HEK293 (cell line): ENCODE results near the gene TMEM238L.

ENCODE experiments used
- CTCF ChIA-PET: fragments of 350-600 bp; formaldehyde crosslinking; extraction: SDS; loops from one replicate; lab custom pipeline; 2021; ENCODE audit warnings: antibody characterized with exemption; lab: Yijun Ruan, JAX
- POLR2A ChIA-PET: fragments of 300-600 bp; formaldehyde crosslinking; extraction: SDS; loops from one replicate; lab custom pipeline; 2020; ENCODE audit warnings: antibody characterized with exemption, inconsistent platforms; lab: Yijun Ruan, JAX
- H3K27ac ChIP-seq: fragments of 200-500 bp; sonication (Bioruptor generic); 2 replicates; pipeline ENCODE4 v1.5.1; 2014; ENCODE audit warnings: low read depth, low read length, control low read depth, inconsistent platforms; ENCODE audit errors: extremely low read depth
- H3K36me3 ChIP-seq, 2 experiments: fragments of 200-500 bp in 1 of 2; sonication (Bioruptor generic) in 1 of 2; 1 replicate in 1 of 2; 2 replicates in 1 of 2; pipeline ENCODE4 v1.5.1; 2014 to 2017; ENCODE audit warnings: inconsistent platforms in 2 of 2, low read length in 2 of 2; ENCODE audit not compliant: control insufficient read depth in 2 of 2, insufficient read depth in 1 of 2
- H3K4me1 ChIP-seq: fragments of 200-500 bp; sonication (Bioruptor generic); 2 replicates; pipeline ENCODE4 v1.5.1; 2014; ENCODE audit warnings: mild to moderate bottlenecking, low read length, inconsistent platforms; ENCODE audit not compliant: control insufficient read depth, insufficient read depth
- H3K4me3 ChIP-seq: 2 replicates; pipeline ENCODE4 v1.5.1; 2011; ENCODE audit warnings: low read depth, mild to moderate bottlenecking, control low read depth, low read length, moderate library complexity
- H3K9me3 ChIP-seq: fragments of 200-500 bp; sonication (Bioruptor generic); 2 replicates; pipeline ENCODE4 v1.5.1; 2014; ENCODE audit warnings: low read depth, low read length, inconsistent platforms; ENCODE audit not compliant: control insufficient read depth, insufficient read depth
- EGR2 ChIP-seq: fragments of 450-650 bp; formaldehyde crosslinking; IDR thresholded peaks from 2 replicates; pipeline ENCODE4 v1.5.1; 2016; ENCODE audit warnings: low read depth, missing biosample characterization, missing genetic modification characterization
- ELK4 ChIP-seq: IDR thresholded peaks from 2 replicates; pipeline ENCODE4 v1.6.1; 2011; ENCODE audit warnings: mild to moderate bottlenecking, low read depth, low read length, borderline replicate concordance
- GLIS2 ChIP-seq: fragments of 450-650 bp; formaldehyde crosslinking; IDR thresholded peaks from 2 replicates; pipeline ENCODE4 v1.5.1; 2016; ENCODE audit warnings: missing biosample characterization, missing genetic modification characterization
- KLF1 ChIP-seq: fragments of 450-650 bp; formaldehyde crosslinking; IDR thresholded peaks from 2 replicates; pipeline ENCODE4 v1.5.1; 2016; ENCODE audit warnings: missing biosample characterization, missing genetic modification characterization
- KLF10 ChIP-seq: fragments of 450-650 bp; IDR thresholded peaks from 2 replicates; pipeline ENCODE4 v1.5.1; 2018; ENCODE audit warnings: missing biosample characterization, mild to moderate bottlenecking, missing genetic modification characterization
- PATZ1 ChIP-seq: fragments of 450-650 bp; formaldehyde crosslinking; IDR thresholded peaks from 2 replicates; pipeline ENCODE4 v1.5.1; 2016; ENCODE audit warnings: missing biosample characterization, missing genetic modification characterization
- PBX3 ChIP-seq: sonication (generic); formaldehyde crosslinking; IDR thresholded peaks from 2 replicates; pipeline ENCODE4 v1.8.1; 2022; ENCODE audit warnings: mild to moderate bottlenecking, moderate library complexity, missing genetic modification reagents
- SP2 ChIP-seq: fragments of 450-650 bp; formaldehyde crosslinking; IDR thresholded peaks from 2 replicates; pipeline ENCODE4 v1.5.1; 2016; ENCODE audit warnings: missing biosample characterization, missing genetic modification characterization
- TCF7L2 ChIP-seq: IDR thresholded peaks from 2 replicates; pipeline ENCODE4 v1.6.1; 2011; ENCODE audit warnings: low read depth, mild to moderate bottlenecking, inconsistent platforms, low read length, moderate library complexity, borderline replicate concordance
- ZNF169 ChIP-seq: fragments of 450-650 bp; formaldehyde crosslinking; IDR thresholded peaks from 2 replicates; pipeline ENCODE4 v1.5.1; 2016; ENCODE audit warnings: missing biosample characterization, missing genetic modification characterization
- ZNF2 ChIP-seq: fragments of 450-650 bp; formaldehyde crosslinking; IDR thresholded peaks from 2 replicates; pipeline ENCODE4 v1.5.1; 2016; ENCODE audit warnings: missing biosample characterization, missing genetic modification characterization
- ZNF324 ChIP-seq: fragments of 450-650 bp; formaldehyde crosslinking; IDR thresholded peaks from 2 replicates; pipeline ENCODE4 v1.5.1; 2016; ENCODE audit warnings: missing biosample characterization, missing genetic modification characterization
- ZNF37A ChIP-seq: fragments of 450-650 bp; IDR thresholded peaks from 2 replicates; pipeline ENCODE4 v1.5.1; 2018; ENCODE audit warnings: missing biosample characterization, missing genetic modification characterization
- ZNF473 ChIP-seq: fragments of 450-650 bp; formaldehyde crosslinking; IDR thresholded peaks from 2 replicates; pipeline ENCODE4 v1.5.1; 2017; ENCODE audit warnings: missing biosample characterization, missing genetic modification characterization
- ZNF558 ChIP-seq: fragments of 450-650 bp; formaldehyde crosslinking; IDR thresholded peaks from 2 replicates; pipeline ENCODE4 v1.5.1; 2016; ENCODE audit warnings: missing biosample characterization, missing genetic modification characterization
- ZNF571 ChIP-seq: fragments of 450-650 bp; formaldehyde crosslinking; IDR thresholded peaks from 2 replicates; pipeline ENCODE4 v1.5.0; 2017; ENCODE audit warnings: missing biosample characterization, missing genetic modification characterization
- ZNF585B ChIP-seq: fragments of 450-650 bp; formaldehyde crosslinking; IDR thresholded peaks from 2 replicates; pipeline ENCODE4 v1.5.1; 2016; ENCODE audit warnings: missing biosample characterization, missing genetic modification characterization
- ZNF623 ChIP-seq: fragments of 450-650 bp; formaldehyde crosslinking; IDR thresholded peaks from 2 replicates; pipeline ENCODE4 v1.5.1; 2016; ENCODE audit warnings: missing biosample characterization, missing genetic modification characterization
- ZNF776 ChIP-seq: fragments of 450-650 bp; formaldehyde crosslinking; IDR thresholded peaks from 2 replicates; pipeline ENCODE4 v1.5.0; 2017; ENCODE audit warnings: missing biosample characterization, missing genetic modification characterization, borderline replicate concordance
- ZSCAN16 ChIP-seq: fragments of 450-650 bp; formaldehyde crosslinking; IDR thresholded peaks from 2 replicates; pipeline ENCODE4 v1.5.1; 2016; ENCODE audit warnings: missing biosample characterization, missing genetic modification characterization

Gene TMEM238L

GRCh38 chr17:10798332-10798749, 5.6 kb downstream of the TMEM238L start (continued):
- peak; percentile 99 for TF ChIP-seq EGR2 (tag by site-specific recombination)

GRCh38 chr17:10797476-10798328, 6.2 kb downstream of the TMEM238L start:
- Histone ChIP-seq H3K4me1 (0 out of 2 replicates have a peak, but pooled peaks cover 3% of the 10 kb centered on the region), H3K9me3 (no peaks in the 10 kb centered on the region)
- no peak for TF ChIP-seq ZNF776 (tag by site-specific recombination)
- TF ChIP-seq ZSCAN16 (tag by site-specific recombination): no peak
- TF ChIP-seq ZNF324 (tag by site-specific recombination): no peak
- no peak for TF ChIP-seq ZNF585B (tag by site-specific recombination)
- TF ChIP-seq ZNF623 (tag by site-specific recombination): no peak
- no peak for TF ChIP-seq SP2 (tag by site-specific recombination)
- TF ChIP-seq ELK4: no peak
- no peak for TF ChIP-seq PATZ1
- TF ChIP-seq PBX3 (CRISPR knock-in tag): no peak
- TF ChIP-seq, all 188 proteins: peak for 0
- ChIA-PET POLR2A (no interaction called here), CTCF (no interaction called here)
- H3K27ac ChIP-seq: no peak overlapping the region
- no peaks in the 10 kb centered on the region for H3K36me3 ChIP-seq
- no peak overlapping the region for H3K4me3 ChIP-seq

- Histone ChIP-seq H3K9me3 (no peaks in the 10 kb centered on the region), H3K4me3 (no peak overlapping the region), H3K36me3 (no peaks in the 10 kb centered on the region), H3K27ac (no peak overlapping the region), H3K4me1 (0 out of 2 replicates have a peak, but pooled peaks cover 3% of the 10 kb centered on the region)
- ChIA-PET POLR2A (interaction anchor here (0.7 kb wide), 1 partner anchor 1199 kb away, joined by 4 read pairs; no protein-coding TSS in a partner anchor), CTCF (interaction anchor here (0.7 to 1.4 kb wide), 3 partner anchors 10 to 85 kb away, joined by 3 to 5 read pairs (median 4); no protein-coding TSS in a partner anchor)
- no peak for TF ChIP-seq ZNF2 (tag by site-specific recombination)
- TF ChIP-seq KLF10 (tag by site-specific recombination): no peak
- no peak for TF ChIP-seq ZNF169 (tag by site-specific recombination)
- no peak for TF ChIP-seq ZNF473 (tag by site-specific recombination)
- TF ChIP-seq ZNF558 (tag by site-specific recombination): no peak
- TF ChIP-seq GLIS2 (tag by site-specific recombination): no peak
- no peak for TF ChIP-seq KLF1 (tag by site-specific recombination)
- TF ChIP-seq TCF7L2: no peak
- no peak for TF ChIP-seq ZNF37A
- no peak for TF ChIP-seq ZNF571 (tag by site-specific recombination)
Observed at GRCh38 chr17:10793816-10794215, 10.1 kb downstream of the TMEM238L start.
